GM18867 (cell line): Measurements from ENCODE around the gene HOXA7.

Experiments
- ATAC-seq: cut with Tn5 transposase; IDR thresholded peaks from one replicate; pipeline ENCODE4 v1.9.1; 2021; ENCODE audit warnings: mild to moderate bottlenecking, moderate library complexity; ENCODE audit not compliant: unreplicated experiment

HOXA7 gene

DNA sequence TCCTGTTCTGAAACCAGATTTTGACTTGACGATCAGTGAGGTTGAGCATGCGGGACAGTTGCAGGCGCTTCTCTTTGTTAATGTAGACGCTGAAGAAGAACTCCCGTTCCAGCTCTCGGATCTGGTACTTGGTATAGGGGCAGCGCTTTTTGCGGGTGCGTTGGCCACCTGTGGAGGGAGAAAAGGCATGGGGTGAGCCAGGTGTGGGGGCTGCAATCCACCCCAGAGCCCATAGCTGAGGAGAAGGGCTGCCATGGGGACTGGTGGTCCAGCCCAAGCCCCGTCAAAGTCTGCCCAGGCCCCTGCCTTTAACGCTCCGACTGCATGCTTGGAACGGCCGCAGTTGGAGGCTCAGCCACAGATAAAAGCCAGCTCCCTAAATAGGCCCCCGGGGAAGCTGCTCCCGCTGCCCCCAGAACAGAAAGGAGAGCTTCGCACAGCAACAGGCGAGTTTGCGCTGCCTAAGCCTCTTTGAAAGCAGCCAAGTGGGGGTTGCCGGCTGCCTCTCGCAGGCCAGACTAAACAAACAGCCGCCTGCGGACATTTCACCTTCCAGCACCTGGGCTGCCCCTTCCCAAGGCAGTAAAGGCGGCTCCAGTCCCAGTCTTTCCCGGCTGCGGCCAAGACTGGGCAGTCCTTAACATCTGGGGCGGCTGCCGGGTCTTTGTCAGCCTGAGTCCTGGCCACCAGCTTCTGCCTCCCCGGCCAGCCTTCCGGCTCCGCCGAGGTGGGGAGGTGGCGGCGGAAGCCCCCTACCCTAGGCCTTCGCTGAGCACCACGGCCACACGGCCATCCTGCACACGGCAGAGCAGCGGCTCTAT, 26.6 kb upstream of the HOXA7 start:
- ATAC-seq = no peak

DNA sequence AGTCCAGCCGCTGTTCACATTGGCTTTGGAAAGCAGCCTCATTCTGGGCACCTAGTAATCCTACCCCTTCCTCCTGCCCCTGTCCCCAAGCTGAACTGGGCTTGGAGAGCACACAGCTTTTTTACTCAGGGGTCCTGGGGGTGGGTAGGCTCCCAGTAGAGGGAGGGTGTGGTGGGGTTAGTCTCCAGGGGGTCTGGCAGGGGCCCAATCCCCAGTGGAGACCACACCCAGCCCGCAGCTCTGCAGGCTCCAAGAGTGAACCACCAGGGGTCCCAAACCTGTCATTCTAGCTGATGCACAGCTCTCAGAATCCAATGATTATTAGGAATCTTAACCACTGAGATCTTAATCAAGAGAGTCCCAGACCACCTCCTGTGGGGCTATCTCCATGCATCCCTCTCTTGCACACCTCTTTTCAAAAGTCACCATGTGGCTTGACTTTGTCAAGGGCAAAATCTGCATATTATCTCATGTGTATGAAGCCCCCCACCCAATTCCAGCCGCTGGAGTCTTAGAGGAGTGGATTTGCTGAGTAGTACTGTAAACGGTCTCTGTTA, 25.9 kb upstream of the HOXA7 start:
- ATAC-seq = no peak

DNA sequence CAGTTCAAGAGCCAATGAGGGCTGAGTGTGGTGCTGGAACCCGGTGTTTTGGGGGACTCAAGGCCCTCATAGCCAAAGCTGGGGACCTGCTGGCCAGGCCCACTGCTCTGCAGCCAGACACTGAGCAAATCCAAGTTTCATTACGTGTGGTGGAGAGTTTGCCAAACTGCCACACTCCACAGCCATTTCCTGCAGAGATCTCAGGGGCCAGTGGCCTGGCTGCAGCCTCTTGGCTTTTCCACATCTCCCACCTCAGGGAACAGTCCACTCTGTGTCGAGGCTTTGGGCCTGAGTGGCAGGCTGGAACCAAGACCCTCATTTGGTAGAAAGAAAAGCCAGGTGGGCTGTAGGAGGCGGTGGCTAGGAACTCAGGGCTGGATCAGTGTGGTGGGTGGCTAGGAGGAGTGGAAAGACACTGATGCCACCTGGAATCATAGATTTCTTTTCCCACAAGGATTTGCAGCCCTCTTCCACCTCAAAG, 25.4 kb upstream of the HOXA7 start:
- no peak for ATAC-seq

DNA sequence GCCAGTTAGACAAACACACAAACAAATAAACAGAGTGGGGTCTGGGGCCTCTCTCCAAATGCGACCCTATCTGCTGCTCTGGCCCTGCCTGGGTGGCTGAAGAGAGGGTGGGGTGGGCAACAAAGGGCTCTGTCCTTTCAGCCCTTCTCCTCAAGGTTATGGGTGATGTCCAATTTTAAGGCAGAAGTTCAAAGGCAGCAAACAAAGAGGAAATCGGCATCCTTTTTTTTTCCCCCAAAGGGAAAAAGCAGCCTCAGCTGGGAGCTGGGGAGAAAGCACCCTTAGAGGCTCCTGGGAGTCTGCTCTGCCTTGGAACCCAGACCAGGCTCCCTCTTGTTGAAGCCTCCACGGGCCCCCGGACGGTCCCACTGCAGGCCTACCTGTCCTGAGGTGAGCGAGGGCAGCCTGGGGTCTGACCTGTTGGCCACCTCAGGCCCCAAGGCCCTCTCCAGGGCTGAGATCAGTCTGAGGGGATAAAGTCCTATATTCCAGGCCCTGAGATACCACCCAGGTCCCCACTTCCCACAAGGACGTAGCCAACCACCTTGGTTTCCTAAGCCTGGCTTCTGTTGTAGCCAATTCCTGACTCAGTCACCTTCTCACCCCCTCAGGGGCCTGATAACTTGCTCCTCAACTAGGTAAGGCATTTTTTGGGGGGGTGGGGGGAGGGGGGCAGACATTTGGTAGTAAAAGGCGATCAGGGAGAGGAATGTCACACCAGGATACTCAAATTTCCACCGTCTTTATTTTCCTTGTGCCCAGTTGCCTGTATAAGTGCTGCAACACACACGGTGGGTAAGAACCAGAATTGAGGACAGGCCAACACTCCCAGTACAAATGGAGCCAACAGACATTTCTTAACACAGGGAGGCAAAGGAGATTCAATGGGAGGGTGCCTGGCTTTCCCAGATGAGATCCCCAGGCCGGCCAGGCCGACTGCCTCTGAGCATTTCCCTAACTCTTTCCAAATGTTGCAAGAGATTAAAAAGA, 24.3 kb upstream of the HOXA7 start:
- no peak for ATAC-seq

DNA sequence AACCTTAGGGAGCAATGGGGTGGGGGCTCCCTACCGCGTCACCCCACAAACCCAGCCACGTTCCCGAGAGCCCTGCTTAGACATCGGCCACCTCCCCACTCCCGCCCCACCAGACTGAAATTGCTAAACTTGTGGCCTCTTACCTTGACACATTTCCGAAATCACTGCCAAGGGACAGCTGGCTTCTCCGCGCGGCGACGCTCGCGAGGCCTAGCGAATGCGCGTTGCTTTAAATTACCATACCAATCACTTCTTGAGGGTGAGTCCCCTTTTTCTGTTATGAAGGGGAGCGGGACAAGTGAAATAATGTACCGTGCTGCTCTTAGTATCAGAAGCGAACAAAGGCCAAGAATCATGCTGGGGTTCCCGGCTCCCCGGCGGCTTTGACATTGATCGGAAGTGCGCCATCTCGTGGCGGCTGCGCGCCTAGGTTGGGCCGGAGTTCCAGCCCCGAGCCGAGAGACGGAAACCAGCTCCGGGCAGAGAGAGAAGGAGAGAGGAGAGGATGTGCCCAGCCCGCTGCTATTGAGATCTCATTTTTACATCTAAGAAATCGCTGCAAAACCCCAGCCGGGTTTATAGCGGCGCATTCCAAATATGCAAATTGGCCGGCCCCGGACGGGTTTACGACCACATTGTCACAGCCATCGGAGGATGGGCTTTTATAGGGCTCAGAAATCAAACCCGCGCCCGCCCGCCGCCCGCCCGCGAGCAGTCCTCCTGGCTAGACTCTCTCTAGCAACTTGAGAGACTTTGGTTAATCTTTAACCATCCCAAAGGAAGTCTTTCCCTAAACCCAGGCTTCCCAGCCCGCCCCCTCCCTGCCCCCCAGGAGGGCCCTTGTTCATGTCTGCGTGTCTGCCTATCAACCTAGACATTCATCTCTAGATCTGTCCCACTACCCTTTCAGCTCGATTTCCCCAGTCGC, 23.3 kb upstream of the HOXA7 start:
- peak; percentile 50 for ATAC-seq

DNA sequence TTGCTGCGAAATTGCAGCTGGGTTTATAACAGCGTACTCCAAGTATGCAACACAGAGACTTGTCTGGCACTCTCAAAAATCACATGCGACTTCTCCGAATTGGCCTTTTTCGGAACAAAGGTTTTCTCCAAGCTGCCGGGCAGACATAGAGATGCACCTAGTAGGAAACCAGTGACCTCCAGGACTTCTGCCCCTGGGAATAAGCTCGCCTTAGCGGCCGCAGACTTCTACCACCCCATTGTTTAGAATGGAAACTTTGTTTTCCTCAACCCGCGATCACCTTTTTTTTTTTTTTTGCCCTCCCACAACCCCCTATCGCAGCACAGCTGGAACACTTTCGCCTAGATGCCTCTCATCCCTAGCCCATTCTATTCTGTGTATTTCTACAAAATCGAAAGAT, 22.6 kb upstream of the HOXA7 start:
- no peak for ATAC-seq

DNA sequence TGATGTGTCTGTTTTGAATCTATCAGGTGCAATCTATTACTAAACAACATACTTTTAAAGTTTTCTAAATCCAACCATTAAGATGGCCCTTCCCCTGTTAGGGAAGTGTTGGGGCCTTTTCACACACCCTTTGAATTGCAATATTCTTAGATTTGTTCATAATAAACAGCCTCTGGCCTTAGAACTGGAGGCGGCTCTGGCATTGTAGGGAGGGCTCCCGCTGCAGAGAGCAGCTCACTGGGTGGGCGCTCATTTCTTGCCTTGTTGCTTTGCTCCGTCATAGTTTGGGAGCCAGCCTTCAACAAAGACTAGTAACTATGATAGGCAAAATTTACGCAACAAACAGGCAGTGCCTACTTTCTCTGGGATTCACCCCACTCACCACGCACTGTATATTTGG, 21.9 kb upstream of the HOXA7 start:
- ATAC-seq = no peak

DNA sequence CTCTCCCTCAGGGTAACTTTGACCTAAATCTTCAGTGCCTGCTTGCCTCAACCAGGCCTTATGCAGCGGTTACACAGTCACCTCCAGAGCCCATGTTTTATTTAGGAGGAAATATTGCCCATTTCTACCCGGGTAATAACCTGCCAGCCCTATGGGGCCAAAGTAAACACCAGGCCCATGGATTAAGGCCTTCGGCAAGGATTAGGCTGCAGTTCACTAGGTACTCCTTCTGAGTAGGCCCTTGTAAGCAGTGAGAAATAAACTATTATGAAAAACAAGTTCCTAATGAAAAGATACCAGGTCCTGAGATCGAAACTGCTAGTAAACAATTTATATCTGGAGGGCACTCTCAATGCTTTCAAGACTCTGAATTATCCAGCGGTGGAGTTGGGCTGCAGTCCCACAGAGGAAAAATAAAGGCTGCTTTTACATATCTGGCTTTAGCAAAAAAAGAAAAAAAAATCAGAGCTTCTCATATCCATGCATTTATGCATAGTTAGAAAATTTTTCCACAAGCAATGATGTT, 21.4 kb upstream of the HOXA7 start:
- ATAC-seq = no peak

DNA sequence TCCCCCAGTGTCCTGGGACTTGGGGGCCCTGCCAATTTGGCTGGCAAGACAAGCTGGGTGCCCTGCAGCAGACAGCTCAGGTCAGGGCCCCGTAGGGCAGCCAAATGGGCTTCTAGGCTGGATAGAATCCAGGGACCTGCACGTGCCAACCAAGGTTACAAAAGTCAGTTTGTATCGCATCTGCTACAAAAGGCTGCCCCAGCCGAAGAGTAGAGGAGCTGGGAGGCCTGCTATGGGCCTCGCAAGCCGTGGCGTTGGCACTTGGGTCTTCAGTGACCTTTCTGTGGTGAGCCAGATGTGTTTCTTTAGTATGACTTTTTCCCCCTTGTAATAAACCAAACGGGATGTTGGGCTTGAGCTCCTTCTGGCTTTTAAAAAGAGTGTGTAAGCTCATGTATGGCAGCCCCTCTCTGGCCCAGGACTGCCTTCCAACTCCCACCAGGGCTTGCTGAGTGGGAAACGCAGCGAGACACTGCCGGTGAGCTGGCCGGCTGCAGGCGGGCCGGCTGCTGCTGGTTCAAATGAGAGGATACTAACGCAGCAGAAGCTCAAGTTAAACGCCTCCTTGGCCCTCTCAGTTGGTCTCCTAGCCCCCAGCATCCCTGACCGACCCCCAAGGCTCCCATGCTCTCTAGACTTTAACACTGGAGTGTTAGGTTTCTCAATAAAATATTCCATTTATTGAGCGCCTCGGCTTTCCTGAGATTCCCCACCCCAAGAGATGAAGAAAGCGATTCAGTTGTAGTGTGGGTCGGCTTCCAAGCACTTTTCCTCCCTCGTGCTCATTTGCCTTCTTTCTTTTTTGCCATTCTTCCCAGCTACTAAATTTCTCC, 20.7 kb upstream of the HOXA7 start:
- no peak for ATAC-seq

DNA sequence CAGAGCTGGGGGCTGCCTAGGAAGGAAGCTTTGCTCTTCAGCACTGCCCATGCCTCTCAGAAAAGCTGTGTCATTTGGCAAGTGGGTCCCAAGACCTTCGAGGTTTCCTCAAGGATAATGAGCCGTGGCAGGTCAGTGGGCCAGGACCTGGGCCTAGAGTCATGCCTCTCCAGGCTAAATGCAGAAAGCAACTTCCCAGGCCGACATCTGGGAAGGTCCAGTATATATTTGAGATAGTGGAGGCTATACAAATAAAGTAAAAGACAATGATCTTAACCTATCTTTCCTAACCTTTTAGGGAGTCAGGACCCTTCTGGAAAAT, 20.0 kb upstream of the HOXA7 start:
- ATAC-seq = no peak

DNA sequence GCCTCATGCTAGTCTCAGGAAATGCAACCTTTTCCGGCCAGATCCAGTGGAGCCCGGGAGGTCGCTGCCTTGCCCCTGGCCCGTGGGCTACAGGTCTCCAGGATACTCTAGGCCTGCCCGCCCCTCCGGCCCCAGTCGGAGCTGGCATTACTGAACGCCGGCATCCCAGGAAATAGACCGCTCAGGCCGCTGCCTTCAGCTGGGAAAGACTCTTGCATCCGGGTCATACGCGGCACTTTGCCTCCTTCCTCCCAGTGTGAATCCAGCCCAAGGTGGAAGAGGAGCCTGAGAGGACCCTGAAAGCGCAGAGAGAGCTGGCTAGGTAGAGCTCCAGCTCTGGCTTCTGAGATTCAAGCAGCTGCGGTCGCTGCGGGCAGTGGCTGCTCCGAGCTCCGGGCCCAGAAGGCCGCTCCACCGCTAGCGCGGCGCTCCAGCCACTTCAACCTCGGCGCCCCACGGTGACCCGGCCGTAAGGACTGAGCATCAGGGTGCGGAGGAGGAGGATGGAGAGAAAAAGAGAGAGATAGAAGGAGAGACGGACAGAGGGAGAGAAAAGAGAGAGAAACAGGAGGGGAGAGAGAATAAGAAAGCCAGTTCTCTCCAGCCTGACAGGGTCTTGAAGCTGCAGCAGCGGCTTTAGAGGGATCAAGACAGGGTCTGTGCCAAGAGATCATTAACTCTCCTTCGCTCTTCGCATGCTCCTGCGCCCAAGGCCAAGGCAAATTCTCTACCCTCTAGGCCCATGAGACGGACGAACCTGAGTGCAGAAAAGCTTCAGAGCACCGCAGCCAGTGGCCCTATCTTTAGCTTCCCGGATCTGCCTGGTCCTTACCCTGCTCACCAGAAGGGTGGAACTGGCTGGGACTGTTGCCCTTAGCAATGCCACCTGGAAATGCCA, 19.4 kb upstream of the HOXA7 start:
- no peak for ATAC-seq

DNA sequence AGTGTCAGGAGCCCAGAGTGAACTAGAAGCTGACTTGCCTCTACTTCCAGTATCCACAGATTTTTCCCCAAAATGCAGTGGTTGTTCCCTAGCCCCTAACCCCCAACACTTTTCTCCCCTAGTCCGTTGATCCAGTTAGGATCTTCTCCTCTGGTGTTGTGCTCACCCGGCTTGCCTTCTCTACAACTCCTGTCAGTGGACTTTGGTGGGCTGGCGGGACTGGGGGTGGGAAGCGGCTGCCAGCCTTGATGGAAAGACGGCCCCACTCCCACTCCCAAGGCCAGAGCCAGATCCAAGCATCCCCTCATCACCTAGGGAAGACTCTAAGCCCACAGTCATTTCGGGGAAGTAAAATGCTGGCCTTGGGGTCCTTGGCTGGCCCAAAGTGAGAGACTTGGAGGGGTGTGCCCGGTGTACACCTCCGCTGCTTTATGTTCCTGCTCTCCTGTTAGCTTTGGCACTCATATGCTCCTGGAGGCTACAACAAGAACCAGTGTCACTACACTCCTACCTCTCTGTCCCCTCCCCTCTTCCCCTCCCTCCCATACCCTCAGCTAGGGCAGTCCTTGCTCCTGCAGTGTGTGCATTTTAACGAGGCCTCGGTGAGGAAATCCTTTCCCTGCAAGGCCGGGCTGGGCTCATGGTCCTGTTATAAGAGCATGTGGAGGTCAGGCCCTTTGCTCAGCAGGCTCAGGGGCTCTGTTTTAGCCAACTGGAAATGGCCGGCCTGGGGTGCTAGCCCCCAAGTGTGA, 18.6 kb upstream of the HOXA7 start:
- ATAC-seq = no peak

DNA sequence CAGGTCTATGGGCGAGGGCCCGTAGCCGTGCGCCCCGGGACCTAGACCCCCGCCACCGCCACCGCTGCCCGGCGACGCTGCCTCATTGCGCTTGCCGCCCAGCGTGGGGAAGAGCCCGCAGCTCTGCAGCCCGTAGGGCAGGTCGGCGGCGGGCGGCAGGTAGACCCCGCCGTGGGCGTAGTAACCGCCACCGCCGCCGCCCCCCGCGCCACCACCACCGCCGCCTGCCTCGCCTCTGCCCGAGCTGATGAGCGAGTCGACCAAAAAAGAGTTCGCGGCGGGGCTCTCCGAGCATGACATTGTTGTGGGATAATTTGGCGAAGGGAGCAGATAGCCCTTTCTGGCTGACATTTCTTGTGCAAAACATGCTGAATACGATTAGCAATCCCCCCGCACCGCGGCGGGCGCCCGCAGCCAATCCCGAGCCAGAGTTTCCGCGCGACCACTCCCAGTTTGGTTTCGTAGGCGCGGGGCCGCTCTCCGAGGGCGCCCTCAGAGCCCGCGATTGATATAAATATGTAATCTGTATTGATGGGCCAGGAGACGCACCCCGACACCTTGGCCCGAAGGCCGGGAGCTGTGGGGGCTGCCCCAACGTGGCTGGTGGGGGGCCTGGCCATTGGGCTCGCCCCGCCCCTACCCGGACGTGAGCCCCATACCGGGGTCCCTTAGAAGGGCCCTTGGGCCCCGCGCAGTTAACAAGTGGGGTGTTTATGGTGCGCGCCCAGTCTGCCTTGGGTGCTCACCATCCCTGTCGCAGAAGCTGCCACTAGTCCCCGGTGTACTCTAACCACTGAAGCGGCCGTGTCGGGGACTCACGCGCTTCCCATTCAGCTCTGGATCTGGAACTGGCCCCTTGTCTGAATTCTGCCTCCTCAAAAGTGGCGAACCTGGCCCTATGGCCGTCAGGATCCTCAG, 17.7 kb upstream of the HOXA7 start, which contains the start of gene HOXA10:
HOXA10 (minus strand) TSS at position 365 of the 918 bp plus-strand sequence; CDS start at position 351, 14 bp downstream.
- no peak for ATAC-seq

DNA sequence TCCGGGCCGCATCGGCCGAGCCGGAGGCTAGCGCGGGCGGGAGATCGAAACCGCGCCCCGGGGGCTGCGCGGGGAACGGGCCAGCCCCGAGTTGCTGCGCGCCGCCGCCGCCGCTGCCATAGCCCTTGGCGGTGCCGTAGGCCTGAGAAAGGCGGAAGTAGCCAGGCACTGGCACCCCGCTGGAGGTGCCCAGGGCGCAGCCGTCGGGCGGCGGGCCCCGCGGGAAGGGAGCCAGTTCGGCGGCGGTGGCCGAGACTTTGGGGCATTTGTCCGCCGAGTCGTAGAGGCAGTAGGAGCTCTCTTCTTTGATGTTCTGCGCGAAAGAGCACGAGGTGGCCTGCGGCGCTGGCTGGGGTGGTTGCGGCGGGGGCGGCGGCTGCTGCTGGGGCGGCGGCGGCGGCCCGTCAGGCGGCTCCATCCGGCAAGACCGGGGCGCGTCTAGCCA, 17.1 kb upstream of the HOXA7 start:
- ATAC-seq = peak; percentile 62

DNA sequence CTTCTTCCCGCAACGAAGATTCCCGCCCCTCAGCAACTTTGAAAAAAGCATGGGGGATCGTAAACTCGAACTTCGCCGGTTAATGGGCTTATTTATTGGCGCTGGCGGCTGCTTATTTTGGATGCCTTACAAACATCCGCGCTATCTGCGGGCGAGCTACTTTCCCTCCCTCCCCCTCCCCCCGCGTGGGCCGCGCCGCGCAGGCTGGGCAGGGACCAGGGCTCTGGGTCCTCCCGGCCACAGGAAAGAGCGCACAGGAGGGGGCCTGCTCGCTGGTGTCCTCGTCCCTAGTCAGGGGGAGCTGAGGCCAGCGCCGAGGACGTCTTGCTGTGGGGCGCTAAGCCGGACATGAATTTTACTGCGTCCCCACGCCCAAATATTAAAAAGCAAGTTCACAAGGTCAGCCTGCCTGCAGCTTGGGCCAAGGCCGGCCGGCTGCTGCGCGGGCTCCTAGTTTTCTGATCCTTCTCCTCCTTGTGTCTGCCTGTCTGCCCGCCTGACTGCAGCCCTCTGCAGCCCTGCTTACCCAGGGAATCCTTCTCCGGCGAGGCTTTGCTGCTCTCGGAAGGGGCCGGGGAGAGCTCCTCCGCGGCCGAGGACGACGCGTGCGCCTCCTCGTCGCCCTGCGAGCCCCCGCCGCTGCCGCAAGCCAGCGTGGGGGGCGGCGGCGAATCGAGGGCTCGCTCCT, 16.5 kb upstream of the HOXA7 start:
- no peak for ATAC-seq

DNA sequence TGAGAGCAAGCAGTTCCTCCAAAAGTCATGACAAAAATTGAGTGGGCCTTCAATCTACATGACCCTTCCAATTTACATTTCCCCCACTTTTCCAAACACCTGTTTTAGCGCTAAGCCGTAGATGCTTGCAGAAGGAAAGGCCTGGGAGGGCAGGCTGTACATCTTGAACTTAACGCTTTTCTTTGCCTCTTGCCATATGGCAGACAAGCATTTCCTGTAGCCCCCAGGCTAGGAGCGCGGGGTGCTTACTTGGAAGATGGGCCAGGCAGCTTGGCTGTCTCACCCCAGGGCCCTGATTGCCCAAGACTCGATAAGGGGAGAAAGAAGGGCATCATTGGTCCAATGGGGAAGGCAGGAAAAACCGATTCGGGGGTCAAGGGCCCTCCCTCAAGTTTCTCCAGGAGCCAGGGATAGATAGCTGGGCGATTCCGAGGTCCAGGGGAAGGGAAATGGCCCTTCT, 15.9 kb upstream of the HOXA7 start:
- no peak for ATAC-seq
